Measurements from ENCODE around the gene RNF115. TPM values are rescaled to one million over a fixed set of nuclear protein-coding genes. Genes with fewer than 3 reads are reported as not detected.

Gene RNF115
- total RNA-seq, 1 experiment from 2014 or later: 9.5 TPM

GRCh38 chr1:145705622-145706021, 118.3 kb downstream of the RNF115 start:
- ATAC-seq (no peak), DNase-seq (ENCODE audit: low read depth, low spot score) (no peak)
- no TSS peak for BruUV-seq (replicated peaks)
- Histone ChIP-seq H4K20me1 (ENCODE audit: insufficient read depth) (no peaks in the 10 kb centered on the region), H3K79me2 (ENCODE audit: insufficient read depth, low read length) (no peaks in the 10 kb centered on the region), H3K4me1 (ENCODE audit: control insufficient read depth in 1 of 2, insufficient read depth in 2 of 2, low read length in 2 of 2) (peaks cover 4 to 27% of the 10 kb centered on the region in 2 experiments; a peak in 3 of 4 replicates), H3K27ac (ENCODE audit: low read depth, low read length) (no peak overlapping the region), H2AFZ (ENCODE audit: low read depth, low read length, poor library complexity, severe bottlenecking) (no peak overlapping the region), H3K27me3 (ENCODE audit: insufficient read depth, low read length) (no peaks in the 10 kb centered on the region), H3K4me2 (ENCODE audit: low read length) (peak overlapping the region; percentile 41), H3K9ac (ENCODE audit: low read length) (no peak overlapping the region), H3K4me3 (replicated peaks in 1 of 2; ENCODE audit: low read depth in 1 of 2, low read length in 2 of 2) (no peak overlapping the region), H3K36me3 (ENCODE audit: control insufficient read depth in 1 of 2, insufficient read depth in 2 of 2, low read length in 2 of 2) (no peaks in the 10 kb centered on the region), H3K9me2 (ENCODE audit: insufficient read depth) (no peaks in the 10 kb centered on the region), H3K9me3 (ENCODE audit: control insufficient read depth in 1 of 2, insufficient read depth in 1 of 2, low read depth in 1 of 2, low read length in 2 of 2) (no peaks in the 10 kb centered on the region)
- POLR2A ChIA-PET: no interaction called here
- intact Hi-C loops (cut with micrococcal nuclease): no loop called here
- TF ChIP-seq EGR1 (IDR thresholded peaks at IDR 0.05; ENCODE audit: low read depth): 0 out of 2 replicates have a peak, but pooled peaks have one; percentile 16
- no peak for TF ChIP-seq EZH2phosphoT487 (IDR thresholded peaks at IDR 0.05; ENCODE audit: borderline replicate concordance)
- CTCF ChIA-PET: no interaction called here
- RAD21 ChIA-PET (ENCODE audit: low non-redundant PET in 1 of 2, low total read pairs in 2 of 2, uncharacterized antibody in 2 of 2, unreplicated experiment in 2 of 2): no interaction called here

GRCh38 chr1:145702826-145703225, 121.1 kb downstream of the RNF115 start:
- Histone ChIP-seq H3K79me2 (ENCODE audit: insufficient read depth, low read length) (no peaks in the 10 kb centered on the region), H2AFZ (ENCODE audit: low read depth, low read length, poor library complexity, severe bottlenecking) (no peak overlapping the region), H3K36me3 (ENCODE audit: control insufficient read depth in 1 of 2, insufficient read depth in 2 of 2, low read length in 2 of 2) (no peaks in the 10 kb centered on the region), H3K27me3 (ENCODE audit: insufficient read depth, low read length) (no peaks in the 10 kb centered on the region), H3K4me1 (ENCODE audit: control insufficient read depth in 1 of 2, insufficient read depth in 2 of 2, low read length in 2 of 2) (peaks cover 4 to 25% of the 10 kb centered on the region in 2 experiments; a peak in 3 of 4 replicates), H3K9me3 (ENCODE audit: control insufficient read depth in 1 of 2, insufficient read depth in 1 of 2, low read depth in 1 of 2, low read length in 2 of 2) (no peaks in the 10 kb centered on the region), H3K27ac (ENCODE audit: low read depth, low read length) (no peak overlapping the region), H3K9me2 (ENCODE audit: insufficient read depth) (no peaks in the 10 kb centered on the region), H3K9ac (ENCODE audit: low read length) (no peak overlapping the region), H3K4me2 (ENCODE audit: low read length) (no peak overlapping the region), H4K20me1 (ENCODE audit: insufficient read depth) (no peaks in the 10 kb centered on the region), H3K4me3 (replicated peaks in 1 of 2; ENCODE audit: low read depth in 1 of 2, low read length in 2 of 2) (no peak overlapping the region)
- DNase-seq (ENCODE audit: low read depth, low spot score): no peak
- TF ChIP-seq JUND (IDR thresholded peaks at IDR 0.05) (no peak), ZBTB33 (IDR thresholded peaks at IDR 0.05; ENCODE audit: extremely low read depth, insufficient replicate concordance, low read length) (no peak), ELF1 (IDR thresholded peaks at IDR 0.05; ENCODE audit: borderline replicate concordance, low read depth) (no peak), CBX3 (IDR thresholded peaks at IDR 0.05; ENCODE audit: low read depth) (no peak), RAD21 (IDR thresholded peaks at IDR 0.05; ENCODE audit: low read depth) (no peak), CEBPB (IDR thresholded peaks at IDR 0.05; ENCODE audit: low read depth) (no peak), ZNF274 (IDR thresholded peaks at IDR 0.05; ENCODE audit: low read depth, low read length) (no peak), REST (IDR thresholded peaks at IDR 0.05; ENCODE audit: low read depth) (no peak), TCF7L2 (IDR thresholded peaks at IDR 0.05; ENCODE audit: borderline replicate concordance, extremely low read depth, insufficient read depth, insufficient read length) (no peak), EGR1 (IDR thresholded peaks at IDR 0.05; ENCODE audit: low read depth) (no peak)
- ChIA-PET POLR2A (no interaction called here), RAD21 (ENCODE audit: low non-redundant PET in 1 of 2, low total read pairs in 2 of 2, uncharacterized antibody in 2 of 2, unreplicated experiment in 2 of 2) (no interaction called here), CTCF (no interaction called here)
- intact Hi-C loops (cut with micrococcal nuclease): no loop called here
- no TSS peak for BruUV-seq (replicated peaks)
- no peak for ATAC-seq

Measured in HCT116 (cell line).